Measurements from ENCODE around the gene CAPZA3. TPM values are rescaled to one million over a fixed set of nuclear protein-coding genes. Genes with fewer than 3 reads are reported as not detected.

Gene CAPZA3
- total and polyA plus RNA-seq, 2 experiments from 2014 or later: not detected

DNA sequence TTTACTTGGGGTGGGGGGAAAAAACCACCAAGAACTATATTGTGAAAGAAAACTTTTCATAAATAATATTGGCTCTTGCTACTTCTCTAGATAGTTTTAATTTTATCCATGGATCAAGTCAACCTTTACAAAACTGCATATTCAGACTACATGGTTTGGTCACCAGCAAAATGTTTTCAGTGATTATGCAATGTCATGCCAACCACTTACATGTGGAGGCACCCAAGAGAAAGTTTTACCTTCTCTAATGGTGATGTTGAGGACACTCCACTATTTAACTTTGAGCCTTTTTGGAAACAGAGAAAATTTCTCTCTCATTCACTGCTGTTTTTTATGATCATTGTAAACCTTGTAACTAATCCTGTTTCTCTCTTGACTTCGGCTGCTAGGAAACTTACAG is 21.7 kb upstream of the CAPZA3 start (continued):
- TF ChIP-seq JUNB (IDR thresholded peaks at IDR 0.05; ENCODE audit: unreplicated experiment) (no peak), EZH2 (IDR thresholded peaks at IDR 0.05; ENCODE audit: low read depth, unreplicated experiment) (no peak), EZH2phosphoT487 (IDR thresholded peaks at IDR 0.05; ENCODE audit: unreplicated experiment) (no peak), CREB1 (CRISPR knock-in tag; IDR thresholded peaks at IDR 0.05; ENCODE audit: low read depth) (no peak)

DNA sequence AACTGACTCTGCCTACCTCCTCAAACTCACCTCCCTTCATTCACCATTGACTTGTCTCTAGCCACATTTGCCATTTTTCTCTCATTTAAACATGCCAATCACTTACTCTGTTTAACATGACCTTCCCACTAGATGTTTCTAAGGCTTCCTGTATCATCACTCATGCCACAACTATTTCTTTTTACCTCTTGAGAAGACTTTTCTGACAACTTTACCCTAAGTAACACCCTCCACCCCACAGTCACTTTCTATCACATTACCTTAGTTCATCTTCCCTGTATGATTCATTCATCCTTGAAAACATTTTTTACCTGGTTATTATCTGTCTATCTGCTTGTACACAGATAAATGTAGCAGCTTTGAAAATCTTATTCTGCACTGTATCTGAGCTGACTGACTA is 19.5 kb upstream of the CAPZA3 start:
- Mint-ChIP-seq H3K4me1 (no peaks in the 10 kb centered on the region), H3K36me3 (ENCODE audit: low read depth) (no peaks in the 10 kb centered on the region), H3K27me3 (ENCODE audit: insufficient read depth, low read depth, poor library complexity) (no peaks in the 10 kb centered on the region), H3K9me3 (no peaks in the 10 kb centered on the region; the same call in 2 of the 3 replicates), H3K27ac (no peak overlapping the region), H3K4me3 (no peak overlapping the region)
- DNase-seq (ENCODE audit: low spot score) (no peak), ATAC-seq (no peak)
- Histone ChIP-seq H3K4me1 (ENCODE audit: insufficient read depth) (no peaks in the 10 kb centered on the region), H3K27ac (ENCODE audit: low read depth) (no peak overlapping the region), H3K4me3 (no peak overlapping the region), H3K9me2 (ENCODE audit: insufficient read depth) (no peaks in the 10 kb centered on the region), H3K27me3 (ENCODE audit: insufficient read depth) (no peaks in the 10 kb centered on the region), H2AFZ (no peak overlapping the region), H3F3A (replicated peaks; ENCODE audit: low read depth) (no peaks in the 10 kb centered on the region), H3K36me3 (ENCODE audit: insufficient read depth) (no peaks in the 10 kb centered on the region), H3K4me2 (no peak overlapping the region), H4K20me1 (replicated peaks; ENCODE audit: insufficient read depth) (no peaks in the 10 kb centered on the region), H3K79me2 (replicated peaks; ENCODE audit: insufficient read depth) (no peaks in the 10 kb centered on the region)
- TF ChIP-seq EZH2 (IDR thresholded peaks at IDR 0.05; ENCODE audit: low read depth, unreplicated experiment) (no peak), EZH2phosphoT487 (IDR thresholded peaks at IDR 0.05; ENCODE audit: unreplicated experiment) (no peak), CREB1 (CRISPR knock-in tag; IDR thresholded peaks at IDR 0.05; ENCODE audit: low read depth) (no peak)
- TF ChIP-seq, protein P1, sequence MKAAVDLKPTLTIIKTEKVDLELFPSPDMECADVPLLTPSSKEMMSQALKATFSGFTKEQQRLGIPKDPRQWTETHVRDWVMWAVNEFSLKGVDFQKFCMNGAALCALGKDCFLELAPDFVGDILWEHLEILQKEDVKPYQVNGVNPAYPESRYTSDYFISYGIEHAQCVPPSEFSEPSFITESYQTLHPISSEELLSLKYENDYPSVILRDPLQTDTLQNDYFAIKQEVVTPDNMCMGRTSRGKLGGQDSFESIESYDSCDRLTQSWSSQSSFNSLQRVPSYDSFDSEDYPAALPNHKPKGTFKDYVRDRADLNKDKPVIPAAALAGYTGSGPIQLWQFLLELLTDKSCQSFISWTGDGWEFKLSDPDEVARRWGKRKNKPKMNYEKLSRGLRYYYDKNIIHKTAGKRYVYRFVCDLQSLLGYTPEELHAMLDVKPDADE (IDR thresholded peaks at IDR 0.05): no peak
- TF ChIP-seq, protein P2, sequence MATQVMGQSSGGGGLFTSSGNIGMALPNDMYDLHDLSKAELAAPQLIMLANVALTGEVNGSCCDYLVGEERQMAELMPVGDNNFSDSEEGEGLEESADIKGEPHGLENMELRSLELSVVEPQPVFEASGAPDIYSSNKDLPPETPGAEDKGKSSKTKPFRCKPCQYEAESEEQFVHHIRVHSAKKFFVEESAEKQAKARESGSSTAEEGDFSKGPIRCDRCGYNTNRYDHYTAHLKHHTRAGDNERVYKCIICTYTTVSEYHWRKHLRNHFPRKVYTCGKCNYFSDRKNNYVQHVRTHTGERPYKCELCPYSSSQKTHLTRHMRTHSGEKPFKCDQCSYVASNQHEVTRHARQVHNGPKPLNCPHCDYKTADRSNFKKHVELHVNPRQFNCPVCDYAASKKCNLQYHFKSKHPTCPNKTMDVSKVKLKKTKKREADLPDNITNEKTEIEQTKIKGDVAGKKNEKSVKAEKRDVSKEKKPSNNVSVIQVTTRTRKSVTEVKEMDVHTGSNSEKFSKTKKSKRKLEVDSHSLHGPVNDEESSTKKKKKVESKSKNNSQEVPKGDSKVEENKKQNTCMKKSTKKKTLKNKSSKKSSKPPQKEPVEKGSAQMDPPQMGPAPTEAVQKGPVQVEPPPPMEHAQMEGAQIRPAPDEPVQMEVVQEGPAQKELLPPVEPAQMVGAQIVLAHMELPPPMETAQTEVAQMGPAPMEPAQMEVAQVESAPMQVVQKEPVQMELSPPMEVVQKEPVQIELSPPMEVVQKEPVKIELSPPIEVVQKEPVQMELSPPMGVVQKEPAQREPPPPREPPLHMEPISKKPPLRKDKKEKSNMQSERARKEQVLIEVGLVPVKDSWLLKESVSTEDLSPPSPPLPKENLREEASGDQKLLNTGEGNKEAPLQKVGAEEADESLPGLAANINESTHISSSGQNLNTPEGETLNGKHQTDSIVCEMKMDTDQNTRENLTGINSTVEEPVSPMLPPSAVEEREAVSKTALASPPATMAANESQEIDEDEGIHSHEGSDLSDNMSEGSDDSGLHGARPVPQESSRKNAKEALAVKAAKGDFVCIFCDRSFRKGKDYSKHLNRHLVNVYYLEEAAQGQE (IDR thresholded peaks at IDR 0.05; ENCODE audit: unreplicated experiment): no peak

DNA sequence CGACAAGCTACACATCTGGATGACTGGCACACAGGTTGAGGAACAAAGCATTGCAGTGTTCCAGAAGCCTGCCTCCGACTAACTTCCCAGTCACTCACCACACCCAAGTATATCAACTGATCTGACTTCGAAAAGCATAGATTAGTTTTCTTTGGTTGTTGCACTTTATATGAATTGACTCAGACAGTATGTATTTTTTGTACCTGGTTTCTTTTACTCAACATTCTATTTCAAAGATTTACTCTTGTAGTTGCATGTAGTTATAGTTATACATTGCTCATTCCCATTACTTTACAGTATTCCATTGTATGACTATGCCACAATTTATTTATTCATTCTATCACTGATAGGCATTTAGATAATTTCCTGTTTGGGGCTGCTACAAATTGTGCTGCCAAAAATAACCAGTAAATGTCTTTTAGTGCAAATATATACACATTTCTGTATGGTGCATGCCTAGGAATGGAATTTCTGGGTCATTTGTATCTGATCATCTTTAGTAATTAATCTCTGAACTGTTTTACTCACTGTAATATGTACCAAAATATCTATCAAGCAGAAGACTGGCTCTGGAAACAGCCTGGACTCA is 17.9 kb upstream of the CAPZA3 start:
- Histone ChIP-seq H3K36me3 (ENCODE audit: insufficient read depth) (no peaks in the 10 kb centered on the region), H3K27me3 (ENCODE audit: insufficient read depth) (no peaks in the 10 kb centered on the region), H3K4me3 (no peak overlapping the region), H4K20me1 (replicated peaks; ENCODE audit: insufficient read depth) (no peaks in the 10 kb centered on the region), H3K79me2 (replicated peaks; ENCODE audit: insufficient read depth) (no peaks in the 10 kb centered on the region), H3F3A (replicated peaks; ENCODE audit: low read depth) (no peaks in the 10 kb centered on the region), H3K4me1 (ENCODE audit: insufficient read depth) (no peaks in the 10 kb centered on the region), H3K27ac (ENCODE audit: low read depth) (no peak overlapping the region), H3K4me2 (no peak overlapping the region), H2AFZ (no peak overlapping the region), H3K9me2 (ENCODE audit: insufficient read depth) (no peaks in the 10 kb centered on the region)
- Mint-ChIP-seq H3K36me3 (ENCODE audit: low read depth) (no peaks in the 10 kb centered on the region), H3K27ac (no peak overlapping the region), H3K27me3 (ENCODE audit: insufficient read depth, low read depth, poor library complexity) (no peaks in the 10 kb centered on the region), H3K4me3 (no peak overlapping the region), H3K4me1 (no peaks in the 10 kb centered on the region), H3K9me3 (no peaks in the 10 kb centered on the region; the same call in 2 of the 3 replicates)
- DNase-seq (ENCODE audit: low spot score) (no peak), ATAC-seq (no peak)
- TF ChIP-seq EZH2 (IDR thresholded peaks at IDR 0.05; ENCODE audit: low read depth, unreplicated experiment) (no peak), JUNB (IDR thresholded peaks at IDR 0.05; ENCODE audit: unreplicated experiment) (no peak), POLR2AphosphoS5 (IDR thresholded peaks at IDR 0.05; ENCODE audit: low read depth) (no peak)
- TF ChIP-seq, protein P3, sequence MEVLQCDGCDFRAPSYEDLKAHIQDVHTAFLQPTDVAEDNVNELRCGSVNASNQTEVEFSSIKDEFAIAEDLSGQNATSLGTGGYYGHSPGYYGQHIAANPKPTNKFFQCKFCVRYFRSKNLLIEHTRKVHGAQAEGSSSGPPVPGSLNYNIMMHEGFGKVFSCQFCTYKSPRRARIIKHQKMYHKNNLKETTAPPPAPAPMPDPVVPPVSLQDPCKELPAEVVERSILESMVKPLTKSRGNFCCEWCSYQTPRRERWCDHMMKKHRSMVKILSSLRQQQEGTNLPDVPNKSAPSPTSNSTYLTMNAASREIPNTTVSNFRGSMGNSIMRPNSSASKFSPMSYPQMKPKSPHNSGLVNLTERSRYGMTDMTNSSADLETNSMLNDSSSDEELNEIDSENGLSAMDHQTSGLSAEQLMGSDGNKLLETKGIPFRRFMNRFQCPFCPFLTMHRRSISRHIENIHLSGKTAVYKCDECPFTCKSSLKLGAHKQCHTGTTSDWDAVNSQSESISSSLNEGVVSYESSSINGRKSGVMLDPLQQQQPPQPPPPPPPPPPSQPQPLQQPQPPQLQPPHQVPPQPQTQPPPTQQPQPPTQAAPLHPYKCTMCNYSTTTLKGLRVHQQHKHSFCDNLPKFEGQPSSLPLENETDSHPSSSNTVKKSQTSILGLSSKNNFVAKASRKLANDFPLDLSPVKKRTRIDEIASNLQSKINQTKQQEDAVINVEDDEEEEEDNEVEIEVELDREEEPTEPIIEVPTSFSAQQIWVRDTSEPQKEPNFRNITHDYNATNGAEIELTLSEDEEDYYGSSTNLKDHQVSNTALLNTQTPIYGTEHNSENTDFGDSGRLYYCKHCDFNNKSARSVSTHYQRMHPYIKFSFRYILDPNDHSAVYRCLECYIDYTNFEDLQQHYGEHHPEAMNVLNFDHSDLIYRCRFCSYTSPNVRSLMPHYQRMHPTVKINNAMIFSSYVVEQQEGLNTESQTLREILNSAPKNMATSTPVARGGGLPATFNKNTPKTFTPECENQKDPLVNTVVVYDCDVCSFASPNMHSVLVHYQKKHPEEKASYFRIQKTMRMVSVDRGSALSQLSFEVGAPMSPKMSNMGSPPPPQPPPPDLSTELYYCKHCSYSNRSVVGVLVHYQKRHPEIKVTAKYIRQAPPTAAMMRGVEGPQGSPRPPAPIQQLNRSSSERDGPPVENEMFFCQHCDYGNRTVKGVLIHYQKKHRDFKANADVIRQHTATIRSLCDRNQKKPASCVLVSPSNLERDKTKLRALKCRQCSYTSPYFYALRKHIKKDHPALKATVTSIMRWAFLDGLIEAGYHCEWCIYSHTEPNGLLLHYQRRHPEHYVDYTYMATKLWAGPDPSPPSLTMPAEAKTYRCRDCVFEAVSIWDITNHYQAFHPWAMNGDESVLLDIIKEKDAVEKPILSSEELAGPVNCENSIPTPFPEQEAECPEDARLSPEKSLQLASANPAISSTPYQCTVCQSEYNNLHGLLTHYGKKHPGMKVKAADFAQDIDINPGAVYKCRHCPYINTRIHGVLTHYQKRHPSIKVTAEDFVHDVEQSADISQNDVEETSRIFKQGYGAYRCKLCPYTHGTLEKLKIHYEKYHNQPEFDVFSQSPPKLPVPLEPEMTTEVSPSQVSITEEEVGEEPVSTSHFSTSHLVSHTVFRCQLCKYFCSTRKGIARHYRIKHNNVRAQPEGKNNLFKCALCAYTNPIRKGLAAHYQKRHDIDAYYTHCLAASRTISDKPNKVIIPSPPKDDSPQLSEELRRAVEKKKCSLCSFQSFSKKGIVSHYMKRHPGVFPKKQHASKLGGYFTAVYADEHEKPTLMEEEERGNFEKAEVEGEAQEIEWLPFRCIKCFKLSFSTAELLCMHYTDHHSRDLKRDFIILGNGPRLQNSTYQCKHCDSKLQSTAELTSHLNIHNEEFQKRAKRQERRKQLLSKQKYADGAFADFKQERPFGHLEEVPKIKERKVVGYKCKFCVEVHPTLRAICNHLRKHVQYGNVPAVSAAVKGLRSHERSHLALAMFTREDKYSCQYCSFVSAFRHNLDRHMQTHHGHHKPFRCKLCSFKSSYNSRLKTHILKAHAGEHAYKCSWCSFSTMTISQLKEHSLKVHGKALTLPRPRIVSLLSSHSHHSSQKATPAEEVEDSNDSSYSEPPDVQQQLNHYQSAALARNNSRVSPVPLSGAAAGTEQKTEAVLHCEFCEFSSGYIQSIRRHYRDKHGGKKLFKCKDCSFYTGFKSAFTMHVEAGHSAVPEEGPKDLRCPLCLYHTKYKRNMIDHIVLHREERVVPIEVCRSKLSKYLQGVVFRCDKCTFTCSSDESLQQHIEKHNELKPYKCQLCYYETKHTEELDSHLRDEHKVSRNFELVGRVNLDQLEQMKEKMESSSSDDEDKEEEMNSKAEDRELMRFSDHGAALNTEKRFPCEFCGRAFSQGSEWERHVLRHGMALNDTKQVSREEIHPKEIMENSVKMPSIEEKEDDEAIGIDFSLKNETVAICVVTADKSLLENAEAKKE (CRISPR knock-in tag; IDR thresholded peaks at IDR 0.05): no peak
